NCI-H2196 (cell line): ENCODE results near the gene TOP1.
"Not testable (repeated sequence)": the region's sequence is repeated elsewhere in the genome, so short reads cannot be mapped to it uniquely, and the experiment has no call there.

Experiments used
- DNase-seq: peaks from one replicate; lab custom pipeline; 2025; ENCODE audit not compliant: unreplicated experiment; lab: John Stamatoyannopoulos, UW

Gene TOP1

GRCh38 chr20:41003936-41004294 lies 24.7 kb upstream of the TOP1 start:
- DNase-seq = not testable (repeated sequence)

GRCh38 chr20:41004531-41005360 lies 23.9 kb upstream of the TOP1 start:
- DNase-seq = no peak

GRCh38 chr20:41005361-41005729 lies 23.3 kb upstream of the TOP1 start:
- peak; percentile 73 for DNase-seq

- no peak for DNase-seq
Measured at GRCh38 chr20:41006126-41006935, 22.3 kb upstream of the TOP1 start.

GRCh38 chr20:41006936-41007474 lies 21.6 kb upstream of the TOP1 start:
- no peak for DNase-seq

GRCh38 chr20:41007481-41007880 lies 21.1 kb upstream of the TOP1 start:
- DNase-seq = no peak

GRCh38 chr20:41009946-41010345 lies 18.7 kb upstream of the TOP1 start:
- no peak for DNase-seq

- no peak for DNase-seq
Measured at GRCh38 chr20:41011551-41012067, 17.0 kb upstream of the TOP1 start.

- DNase-seq = no peak
Measured at GRCh38 chr20:41014561-41015088, 14.0 kb upstream of the TOP1 start.

- no peak for DNase-seq
Measured at GRCh38 chr20:41017448-41018042, 11.1 kb upstream of the TOP1 start.

- DNase-seq = no peak
Measured at GRCh38 chr20:41018153-41018552, 10.5 kb upstream of the TOP1 start.

- no peak for DNase-seq
Measured at GRCh38 chr20:41023549-41023948, 5.1 kb upstream of the TOP1 start.

- DNase-seq = no peak
Measured at GRCh38 chr20:41027366-41027765, 1.3 kb upstream of the TOP1 start.

- DNase-seq = no peak
Measured at GRCh38 chr20:41027872-41028358, 707 bp upstream of the TOP1 start.

GRCh38 chr20:41029150-41029901 lies 704 bp downstream of the TOP1 start:
- DNase-seq = no peak

GRCh38 chr20:41030061-41030460 lies 1.4 kb downstream of the TOP1 start:
- DNase-seq = no peak

- DNase-seq = no peak
Measured at GRCh38 chr20:41030531-41031242, 2.1 kb downstream of the TOP1 start.

- DNase-seq = no peak
Measured at GRCh38 chr20:41031243-41031619, 2.6 kb downstream of the TOP1 start.

GRCh38 chr20:41032271-41032670 lies 3.6 kb downstream of the TOP1 start:
- DNase-seq = no peak

GRCh38 chr20:41034239-41034638 lies 5.6 kb downstream of the TOP1 start:
- DNase-seq = no peak
